Mesendoderm (in vitro differentiated cells): ENCODE data around the gene BUB1B.
"Not testable (repeated sequence)": the region's sequence is repeated elsewhere in the genome, so short reads cannot be mapped to it uniquely, and the experiment has no call there.

Source experiments
- DNase-seq: peaks from one replicate; pipeline ENCODE4 v3.0.0; 2013
- H2AK5ac ChIP-seq: 2 replicates; pipeline ENCODE4 v1.6.1; 2013; ENCODE audit warnings: low read length, inconsistent platforms
- H2BK120ac ChIP-seq: 2 replicates; pipeline ENCODE4 v1.6.1; 2013; ENCODE audit warnings: low read depth, mild to moderate bottlenecking, low read length, moderate library complexity, mixed read lengths
- H2BK15ac ChIP-seq: replicated peaks from 2 replicates; pipeline ENCODE4 v1.6.1; 2013; ENCODE audit warnings: low read depth, mild to moderate bottlenecking, moderate library complexity
- H2BK5ac ChIP-seq: 2 replicates; pipeline ENCODE4 v1.6.1; 2013; ENCODE audit warnings: low read length, inconsistent platforms
- H3K18ac ChIP-seq: 2 replicates; pipeline ENCODE4 v1.6.1; 2013; ENCODE audit warnings: mild to moderate bottlenecking, low read length, mixed read lengths
- H3K23ac ChIP-seq: one replicate; pipeline ENCODE4 v1.6.1; 2013; ENCODE audit warnings: low read length
- H3K27ac ChIP-seq: 2 replicates; pipeline ENCODE4 v1.5.1; 2013; ENCODE audit warnings: low read depth, mild to moderate bottlenecking, inconsistent platforms, low read length, moderate library complexity
- H3K27me3 ChIP-seq: 2 replicates; pipeline ENCODE4 v1.6.1; 2013; ENCODE audit warnings: low read length, control low read depth, mild to moderate bottlenecking, inconsistent platforms; ENCODE audit not compliant: insufficient read depth, poor library complexity
- H3K36me3 ChIP-seq: 2 replicates; pipeline ENCODE4 v1.6.1; 2013; ENCODE audit warnings: low read length, inconsistent platforms; ENCODE audit not compliant: control insufficient read depth, insufficient read depth
- H3K4ac ChIP-seq: one replicate; pipeline ENCODE4 v1.6.1; 2013; ENCODE audit warnings: low read depth, mild to moderate bottlenecking, low read length, moderate library complexity
- H3K4me1 ChIP-seq: 2 replicates; pipeline ENCODE4 v1.6.1; 2013; ENCODE audit warnings: low read depth, low read length, inconsistent platforms; ENCODE audit not compliant: control insufficient read depth
- H3K4me2 ChIP-seq: 2 replicates; pipeline ENCODE4 v1.6.1; 2013; ENCODE audit warnings: low read length
- H3K4me3 ChIP-seq: 2 replicates; pipeline ENCODE4 v1.5.1; 2013; ENCODE audit warnings: mild to moderate bottlenecking, low read length
- H3K56ac ChIP-seq: one replicate; pipeline ENCODE4 v1.6.1; 2013; ENCODE audit warnings: low read length
- H3K79me1 ChIP-seq: 2 replicates; pipeline ENCODE4 v1.6.1; 2013; ENCODE audit warnings: low read length, inconsistent platforms
- H3K79me2 ChIP-seq: 2 replicates; pipeline ENCODE4 v1.6.1; 2013; ENCODE audit warnings: mild to moderate bottlenecking, low read length; ENCODE audit not compliant: control insufficient read depth, insufficient read depth
- H3K9ac ChIP-seq: 2 replicates; pipeline ENCODE4 v1.6.1; 2013; ENCODE audit warnings: low read length, inconsistent platforms
- H4K5ac ChIP-seq: one replicate; pipeline ENCODE4 v1.6.1; 2013; ENCODE audit warnings: low read length
- H4K8ac ChIP-seq: one replicate; pipeline ENCODE4 v1.6.1; 2013; ENCODE audit warnings: low read depth, mild to moderate bottlenecking, control low read depth, low read length, moderate library complexity
- WGBS: extraction: QIAGEN DNeasy Blood & Tissue Kit; methylation state at CpG from one replicate; pipeline ENCODE4 v1.1.7; 2013; ENCODE audit warnings: low lambda C conversion rate, missing lambda C conversion rate; ENCODE audit not compliant: insufficient coverage; ENCODE audit errors: extremely low coverage; 5-methylcytosine and 5-hydroxymethylcytosine counted together

Gene BUB1B

DNA sequence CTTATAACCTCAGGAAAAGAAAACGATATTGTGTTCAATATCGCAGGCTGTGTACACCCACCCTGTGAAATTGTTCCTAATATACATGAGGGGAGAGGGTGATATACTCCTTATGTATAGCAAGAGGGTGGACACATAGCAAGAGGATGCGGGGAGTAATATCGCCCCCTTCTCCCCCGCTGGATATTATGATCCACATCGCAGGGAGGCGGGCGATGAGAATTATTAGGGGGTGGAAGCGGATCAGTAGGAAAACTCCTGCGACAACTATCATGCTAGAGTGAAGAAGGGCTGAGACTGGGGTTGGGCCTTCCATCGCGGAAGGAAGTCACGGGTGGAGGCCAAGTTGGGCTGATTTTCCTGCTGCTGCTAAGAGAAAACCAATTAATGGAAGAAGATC, 27.3 kb upstream of the BUB1B start:
- no peak overlapping the region for H3K4me2 ChIP-seq

DNA sequence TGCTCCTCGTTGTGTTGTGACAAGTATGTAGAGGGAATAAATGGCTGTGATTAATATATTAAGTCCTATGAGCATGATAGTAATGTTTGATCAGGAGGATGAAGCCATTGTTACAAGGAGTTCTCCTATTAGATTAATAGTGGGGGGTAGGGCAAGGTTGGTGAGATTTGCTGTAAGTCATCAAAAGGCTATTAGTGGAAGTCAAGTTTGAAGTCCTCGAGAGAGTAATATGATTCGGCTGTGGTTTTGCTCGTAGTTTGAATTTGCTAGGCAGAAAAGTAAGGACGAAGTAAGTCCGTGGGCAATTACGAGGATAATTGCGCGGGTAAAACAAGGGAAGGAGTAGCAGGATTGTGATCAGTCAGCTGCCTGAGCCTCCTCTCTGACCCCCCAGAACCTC, 26.0 kb upstream of the BUB1B start:
- Histone ChIP-seq H3K27ac (no peak overlapping the region), H3K4me1 (no peaks in the 10 kb centered on the region), H4K8ac (no peak overlapping the region), H3K79me1 (no peaks in the 10 kb centered on the region), H2BK15ac (no peak overlapping the region), H3K4me3 (no peak overlapping the region), H3K18ac (no peak overlapping the region), H3K4me2 (no peak overlapping the region), H2BK5ac (no peak overlapping the region), H2BK120ac (no peak overlapping the region), H3K79me2 (no peaks in the 10 kb centered on the region), H3K23ac (no peak overlapping the region), H3K4ac (no peak overlapping the region), H4K5ac (no peak overlapping the region), H3K9ac (no peak overlapping the region), H3K56ac (no peak overlapping the region), H3K27me3 (no peaks in the 10 kb centered on the region), H3K36me3 (no peaks in the 10 kb centered on the region), H2AK5ac (no peak overlapping the region)
- DNase-seq = no peak
- no CpG with 5 or more reads among the region's 9 CpGs for WGBS

More for the DNA sequence above, 27.3 kb upstream of the BUB1B start:
- Histone ChIP-seq H3K79me1 (no peaks in the 10 kb centered on the region), H3K56ac (no peak overlapping the region), H4K8ac (no peak overlapping the region), H3K18ac (no peak overlapping the region), H3K27me3 (no peaks in the 10 kb centered on the region), H3K4ac (no peak overlapping the region), H4K5ac (no peak overlapping the region), H2BK120ac (no peak overlapping the region), H3K27ac (no peak overlapping the region), H2BK5ac (no peak overlapping the region), H3K36me3 (no peaks in the 10 kb centered on the region), H3K79me2 (no peaks in the 10 kb centered on the region), H2BK15ac (no peak overlapping the region), H2AK5ac (no peak overlapping the region), H3K4me1 (no peaks in the 10 kb centered on the region), H3K4me3 (no peak overlapping the region), H3K9ac (no peak overlapping the region), H3K23ac (no peak overlapping the region)
- no CpG with 5 or more reads among the region's 13 CpGs for WGBS
- no peak for DNase-seq

DNA sequence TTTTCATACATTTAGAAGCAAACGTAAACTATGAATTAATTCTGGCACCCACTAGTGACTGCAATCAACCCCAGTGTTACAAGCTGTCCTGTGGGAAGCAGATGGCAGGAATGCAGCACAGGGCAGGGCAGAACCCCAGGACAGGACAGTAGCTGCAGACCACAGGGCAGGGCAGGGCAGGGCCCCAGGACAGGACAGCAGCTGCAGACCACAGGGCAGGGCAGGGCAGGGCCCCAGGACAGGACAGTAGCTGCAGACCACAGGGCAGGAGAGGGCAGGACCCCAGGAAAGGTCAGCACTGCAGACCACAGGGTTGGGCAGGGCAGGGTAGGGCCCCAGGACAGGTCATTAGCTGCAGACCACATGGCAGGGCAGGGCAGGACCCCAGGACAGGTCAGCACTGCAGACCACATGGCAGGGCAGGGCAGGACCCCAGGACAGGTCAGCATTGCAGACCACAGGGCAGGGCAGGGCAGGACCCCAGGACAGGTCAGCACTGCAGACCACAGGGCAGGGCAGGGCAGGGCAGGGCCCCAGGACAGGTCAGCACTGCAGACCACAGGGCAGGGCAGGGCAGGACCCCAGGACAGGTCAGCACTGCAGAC, 24.9 kb upstream of the BUB1B start:
- not testable (repeated sequence) for H3K4me3 ChIP-seq, H4K8ac ChIP-seq, H3K4ac ChIP-seq, H3K79me1 ChIP-seq, H3K27me3 ChIP-seq, H4K5ac ChIP-seq, H3K56ac ChIP-seq, H3K27ac ChIP-seq, H2BK120ac ChIP-seq, H3K36me3 ChIP-seq, H3K79me2 ChIP-seq, H3K9ac ChIP-seq, H3K18ac ChIP-seq, H2BK5ac ChIP-seq, DNase-seq, H3K23ac ChIP-seq, H2BK15ac ChIP-seq, H3K4me1 ChIP-seq, H3K4me2 ChIP-seq, H2AK5ac ChIP-seq
- no CpG with 5 or more reads among the region's 1 CpG for WGBS

DNA sequence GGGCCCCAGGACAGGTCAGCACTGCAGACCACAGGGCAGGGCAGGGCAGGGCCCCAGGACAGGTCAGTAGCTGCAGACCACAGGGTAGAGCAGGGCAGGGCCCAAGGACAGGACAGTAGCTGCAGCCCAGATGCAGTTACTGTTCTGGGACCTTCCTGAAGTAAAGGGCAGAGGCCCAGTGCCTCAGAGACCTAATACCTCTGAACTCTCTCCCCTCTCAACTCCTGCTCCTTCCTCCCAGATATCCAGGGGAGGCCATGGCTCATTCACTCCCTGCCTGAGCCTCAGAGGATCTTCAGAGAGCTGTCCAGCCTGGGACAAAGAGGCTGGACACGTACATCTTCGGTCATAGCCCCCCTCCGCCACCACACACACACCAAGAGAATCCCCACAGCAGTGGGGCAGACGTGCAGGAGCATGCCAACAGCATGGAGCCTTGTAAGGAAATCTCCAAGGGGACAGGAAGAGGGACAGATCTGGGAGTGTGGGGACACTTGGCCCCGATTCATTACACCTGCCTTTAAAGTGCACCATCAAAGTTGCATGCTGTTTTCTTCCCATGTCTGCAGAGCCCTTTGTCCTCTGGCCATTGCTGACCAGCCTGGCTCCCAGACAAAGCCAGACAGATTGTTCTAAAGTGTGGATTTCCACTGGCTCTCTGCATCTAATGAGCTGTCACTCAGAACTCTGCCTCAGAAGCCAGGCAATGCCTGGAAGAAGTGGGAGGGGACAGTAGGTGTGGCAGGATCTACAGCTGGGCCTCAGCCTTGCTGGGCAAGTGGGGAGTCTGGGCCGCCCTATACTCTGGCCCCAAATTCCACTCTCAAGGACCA, 24.2 kb upstream of the BUB1B start:
- Histone ChIP-seq H3K36me3 (no peaks in the 10 kb centered on the region), H3K79me1 (no peaks in the 10 kb centered on the region), H4K5ac (no peak overlapping the region), H3K4me2 (no peak overlapping the region), H3K4me3 (no peak overlapping the region), H3K23ac (no peak overlapping the region), H2AK5ac (no peak overlapping the region), H3K79me2 (no peaks in the 10 kb centered on the region), H3K27me3 (no peaks in the 10 kb centered on the region), H3K4ac (no peak overlapping the region), H2BK5ac (no peak overlapping the region), H2BK120ac (no peak overlapping the region), H3K4me1 (no peaks in the 10 kb centered on the region), H2BK15ac (no peak overlapping the region), H3K9ac (no peak overlapping the region), H3K18ac (no peak overlapping the region), H4K8ac (no peak overlapping the region), H3K56ac (no peak overlapping the region), H3K27ac (no peak overlapping the region)
- no peak for DNase-seq
- no CpG with 5 or more reads among the region's 6 CpGs for WGBS

DNA sequence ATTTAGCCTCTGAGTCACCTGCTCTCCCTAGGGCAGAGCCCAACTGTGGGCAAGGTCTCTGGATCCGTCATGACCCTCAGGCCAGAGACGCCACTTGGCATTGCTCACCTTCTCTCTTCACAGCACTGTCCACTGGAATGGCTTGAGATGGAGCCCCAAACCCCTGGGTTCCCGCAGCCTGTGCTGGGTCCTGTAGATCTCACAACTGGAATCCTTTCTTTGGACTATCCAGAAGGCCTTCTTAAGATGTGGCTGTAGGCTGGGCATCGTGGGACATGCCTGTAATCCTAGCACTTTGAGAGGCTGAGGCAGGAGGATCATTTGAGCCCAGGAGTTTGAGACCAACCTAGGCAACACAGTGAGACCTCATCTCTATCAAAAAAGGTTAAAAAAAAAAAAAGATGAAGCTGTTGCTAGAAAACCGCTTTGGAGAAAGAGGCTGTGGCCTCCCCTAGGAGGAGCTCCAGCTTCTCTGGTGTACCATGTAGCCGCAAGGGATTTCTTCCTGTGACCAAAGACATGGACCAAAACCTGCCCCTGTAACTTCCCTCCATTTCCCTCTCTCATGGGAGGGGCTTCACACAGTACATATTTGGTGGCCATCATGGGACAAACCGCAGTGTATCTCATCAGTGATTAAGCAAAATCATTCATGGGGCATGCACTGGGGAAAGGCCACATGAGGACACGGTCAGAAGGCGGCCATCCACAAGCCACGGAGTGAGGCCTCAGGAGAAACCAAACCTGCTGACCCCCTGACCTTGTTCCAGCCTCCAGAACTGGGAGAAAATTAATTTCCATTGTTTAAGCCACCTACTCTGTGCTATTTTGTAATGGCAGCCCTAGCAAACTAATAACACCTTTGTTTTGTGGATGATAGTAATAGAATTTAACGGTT, 23.3 kb upstream of the BUB1B start:
- Histone ChIP-seq H3K18ac (no peak overlapping the region), H2AK5ac (no peak overlapping the region), H3K9ac (no peak overlapping the region), H3K4me2 (no peak overlapping the region), H3K4me3 (no peak overlapping the region), H3K36me3 (no peaks in the 10 kb centered on the region), H2BK5ac (no peak overlapping the region), H3K23ac (no peak overlapping the region), H2BK15ac (no peak overlapping the region), H3K56ac (no peak overlapping the region), H3K4ac (no peak overlapping the region), H2BK120ac (no peak overlapping the region), H4K5ac (no peak overlapping the region), H3K79me2 (no peaks in the 10 kb centered on the region), H4K8ac (no peak overlapping the region), H3K79me1 (no peaks in the 10 kb centered on the region), H3K27ac (no peak overlapping the region), H3K27me3 (no peaks in the 10 kb centered on the region), H3K4me1 (no peaks in the 10 kb centered on the region)
- DNase-seq = peak; percentile 67
- WGBS = 100% methylated on average over 1 of the region's 11 CpGs
